ENCODE data around the gene ARSJ. TPM values are rescaled to one million over a fixed set of nuclear protein-coding genes. Genes with fewer than 3 reads are reported as not detected.

ARSJ gene
- total RNA-seq, 2 donors from 2014 or later, result 15.0 to 25.0 TPM

DNA sequence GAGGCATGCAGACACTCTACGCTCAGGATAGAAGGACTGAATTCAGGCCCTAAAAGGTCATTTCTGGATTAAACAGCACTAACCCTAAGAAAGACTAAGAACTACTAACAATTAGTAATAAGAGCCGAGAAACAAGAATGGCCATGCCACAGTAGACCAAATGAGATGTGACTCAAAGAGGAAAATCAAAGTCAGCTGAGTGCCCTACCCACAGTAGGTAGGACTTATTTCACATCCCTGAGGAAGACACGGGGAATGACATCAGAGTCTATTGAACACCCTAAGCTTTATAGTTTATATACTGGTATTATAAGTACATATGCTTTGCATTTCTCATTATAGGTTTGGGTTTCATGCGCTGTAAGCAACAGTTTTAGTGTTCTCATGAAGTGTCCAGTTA, 2.7 kb upstream of the ARSJ start:
- Histone ChIP-seq H3K36me3 (no peaks in the 10 kb centered on the region), H3K4me3 (no peak overlapping the region), H3K9me3 (no peaks in the 10 kb centered on the region), H3K27me3 (replicated peaks; ENCODE audit: insufficient read depth) (no peaks in the 10 kb centered on the region), H3K4me1 (ENCODE audit: control insufficient read depth in 1 of 2, low read depth in 2 of 2) (peaks cover 0 to 8% of the 10 kb centered on the region in 2 donors), H3K27ac (no peak overlapping the region)
- ATAC-seq (ENCODE audit: insufficient number of reproducible peaks, low FRiP score, low read depth), result no peak
- no peak for DNase-seq (ENCODE audit: low spot score)
- TF ChIP-seq, protein P1, sequence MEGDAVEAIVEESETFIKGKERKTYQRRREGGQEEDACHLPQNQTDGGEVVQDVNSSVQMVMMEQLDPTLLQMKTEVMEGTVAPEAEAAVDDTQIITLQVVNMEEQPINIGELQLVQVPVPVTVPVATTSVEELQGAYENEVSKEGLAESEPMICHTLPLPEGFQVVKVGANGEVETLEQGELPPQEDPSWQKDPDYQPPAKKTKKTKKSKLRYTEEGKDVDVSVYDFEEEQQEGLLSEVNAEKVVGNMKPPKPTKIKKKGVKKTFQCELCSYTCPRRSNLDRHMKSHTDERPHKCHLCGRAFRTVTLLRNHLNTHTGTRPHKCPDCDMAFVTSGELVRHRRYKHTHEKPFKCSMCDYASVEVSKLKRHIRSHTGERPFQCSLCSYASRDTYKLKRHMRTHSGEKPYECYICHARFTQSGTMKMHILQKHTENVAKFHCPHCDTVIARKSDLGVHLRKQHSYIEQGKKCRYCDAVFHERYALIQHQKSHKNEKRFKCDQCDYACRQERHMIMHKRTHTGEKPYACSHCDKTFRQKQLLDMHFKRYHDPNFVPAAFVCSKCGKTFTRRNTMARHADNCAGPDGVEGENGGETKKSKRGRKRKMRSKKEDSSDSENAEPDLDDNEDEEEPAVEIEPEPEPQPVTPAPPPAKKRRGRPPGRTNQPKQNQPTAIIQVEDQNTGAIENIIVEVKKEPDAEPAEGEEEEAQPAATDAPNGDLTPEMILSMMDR (IDR thresholded peaks at IDR 0.05), result no peak

DNA sequence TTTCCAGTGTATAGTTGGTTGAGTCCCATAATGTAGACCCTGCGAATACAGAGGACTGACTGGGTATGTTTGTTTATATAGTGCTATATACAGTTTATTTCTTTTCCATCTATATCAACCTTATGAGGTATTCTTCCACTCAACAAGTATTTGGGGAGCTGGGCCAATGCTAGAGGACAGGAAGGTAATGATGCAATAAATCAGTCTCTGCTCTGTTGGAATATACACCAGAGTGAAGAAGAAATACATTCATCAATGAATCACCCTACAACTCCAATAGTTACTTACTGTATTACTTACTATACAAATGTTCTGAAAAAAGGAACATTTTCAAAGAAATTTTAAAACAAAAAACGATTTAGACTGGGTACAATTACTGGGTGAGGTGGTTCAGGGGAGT, 2.1 kb upstream of the ARSJ start:
- no peak overlapping the region for H3K4me3 ChIP-seq
- ATAC-seq (ENCODE audit: insufficient number of reproducible peaks, low FRiP score, low read depth), result no peak

DNA sequence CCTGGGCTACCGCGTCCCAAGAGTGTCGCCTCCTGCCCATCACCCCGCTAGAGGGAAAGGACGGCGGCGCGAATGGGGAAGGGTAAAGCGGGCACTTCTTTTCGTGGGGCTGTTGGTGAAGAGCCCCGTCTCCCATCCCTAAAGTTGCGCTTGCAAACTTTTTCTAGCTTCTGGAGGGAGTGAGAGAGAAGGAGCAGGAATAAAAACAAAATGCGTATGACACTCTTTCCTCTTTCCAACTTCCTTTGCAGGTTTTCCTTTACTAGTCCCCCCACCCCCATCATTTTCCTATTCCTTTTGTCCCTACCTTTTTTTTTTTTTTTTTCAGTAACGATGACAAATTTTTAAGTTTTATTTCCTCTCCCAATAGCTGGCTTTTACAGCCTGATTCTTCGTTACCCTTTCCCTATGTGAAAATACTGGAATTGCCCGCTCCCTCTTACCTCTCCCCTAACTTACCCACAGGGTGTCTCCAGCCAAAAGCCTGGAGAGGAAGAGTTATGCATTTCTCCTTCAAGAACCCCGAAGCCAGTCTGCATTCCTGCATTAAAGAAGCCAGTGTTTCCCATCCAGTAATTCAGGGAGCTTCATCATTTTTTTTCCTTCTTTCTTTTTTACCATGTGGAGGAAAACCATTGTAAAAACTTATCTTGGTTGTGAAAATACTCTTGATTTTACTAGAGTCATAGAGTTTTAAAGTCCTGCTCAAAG, 613 bp upstream of the ARSJ start:
- TF ChIP-seq, protein P1 (IDR thresholded peaks at IDR 0.05), result no peak
- no peaks in the 10 kb centered on the region for H3K36me3 ChIP-seq
- no peaks in the 10 kb centered on the region for H3K9me3 ChIP-seq
- DNase-seq (ENCODE audit: low spot score), result no peak
- H3K4me1 ChIP-seq (ENCODE audit: control insufficient read depth in 1 of 2, low read depth in 2 of 2), result peaks cover 0 to 18% of the 10 kb centered on the region in 2 donors
- H3K27me3 ChIP-seq (replicated peaks; ENCODE audit: insufficient read depth), result no peaks in the 10 kb centered on the region
- H3K4me3 ChIP-seq, result peak overlapping the region; percentile 92
- H3K27ac ChIP-seq, result peak overlapping the region; percentile 88 to 93
- ATAC-seq (ENCODE audit: insufficient number of reproducible peaks, low FRiP score, low read depth), result peak; percentile 9

More for the DNA sequence above, 2.1 kb upstream of the ARSJ start:
- H3K36me3 ChIP-seq, result no peaks in the 10 kb centered on the region
- H3K27me3 ChIP-seq (replicated peaks; ENCODE audit: insufficient read depth), result no peaks in the 10 kb centered on the region
- peaks cover 0 to 8% of the 10 kb centered on the region in 2 donors for H3K4me1 ChIP-seq (ENCODE audit: control insufficient read depth in 1 of 2, low read depth in 2 of 2)
- no peaks in the 10 kb centered on the region for H3K9me3 ChIP-seq
- no peak for DNase-seq (ENCODE audit: low spot score)
- TF ChIP-seq, protein P1 (IDR thresholded peaks at IDR 0.05), result no peak
- no peak overlapping the region for H3K27ac ChIP-seq

DNA sequence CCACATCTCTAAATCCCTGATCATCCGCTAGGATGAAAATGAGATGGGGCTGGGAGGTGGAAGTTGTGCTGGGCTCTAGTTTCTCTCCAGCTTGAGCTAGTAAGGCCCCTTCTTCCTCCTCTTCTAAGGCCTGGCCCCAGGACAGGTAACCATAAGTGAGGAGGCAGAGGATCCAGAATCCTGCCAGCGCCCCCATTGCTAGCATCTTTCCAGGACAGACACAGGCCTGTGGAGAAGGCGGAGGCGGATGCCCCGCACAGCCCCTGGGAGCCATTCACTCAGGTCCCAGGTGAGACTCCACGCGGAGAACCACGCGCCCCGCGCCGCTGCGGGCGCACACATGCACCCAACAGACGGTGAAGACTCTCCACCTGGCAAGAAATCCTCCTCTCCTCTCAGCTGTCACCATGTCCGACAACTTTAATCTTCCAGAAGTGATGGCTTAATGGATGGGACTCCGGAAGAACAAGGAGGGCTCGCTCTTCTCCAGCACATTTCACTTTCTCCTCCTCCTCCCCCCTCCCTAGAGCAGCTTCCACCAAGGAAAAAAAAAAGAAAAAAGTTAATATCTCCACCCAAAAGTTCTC, 793 bp downstream of the ARSJ start:
- TF ChIP-seq, protein P1 (IDR thresholded peaks at IDR 0.05), result no peak
- DNase-seq (ENCODE audit: low spot score) (no peak), ATAC-seq (ENCODE audit: insufficient number of reproducible peaks, low FRiP score, low read depth) (no peak)
- Histone ChIP-seq H3K27ac (peak overlapping the region; percentile 88 to 93), H3K36me3 (no peaks in the 10 kb centered on the region), H3K4me3 (peak overlapping the region; percentile 92), H3K9me3 (no peaks in the 10 kb centered on the region), H3K27me3 (replicated peaks; ENCODE audit: insufficient read depth) (no peaks in the 10 kb centered on the region), H3K4me1 (ENCODE audit: control insufficient read depth in 1 of 2, low read depth in 2 of 2) (peaks cover 0 to 18% of the 10 kb centered on the region in 2 donors)

DNA sequence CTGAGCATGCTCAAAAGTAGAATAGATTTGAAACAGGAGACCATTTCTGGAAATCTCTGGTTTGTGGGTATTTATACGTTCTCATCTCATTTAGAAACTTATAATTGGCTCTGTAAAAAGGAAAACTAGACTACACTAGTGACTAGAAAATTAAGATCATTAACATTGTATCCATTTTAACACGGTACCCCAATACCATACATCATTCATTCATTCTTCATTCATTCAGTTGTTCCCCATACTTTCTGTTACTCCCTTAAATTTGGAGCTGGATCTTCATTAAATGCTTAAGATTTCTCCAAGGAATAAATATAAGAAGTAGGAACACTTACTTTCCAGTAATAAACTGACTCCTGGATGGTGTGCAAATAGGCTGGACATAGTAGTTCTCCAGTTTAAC, 1.3 kb downstream of the ARSJ start:
- no peak for ATAC-seq (ENCODE audit: insufficient number of reproducible peaks, low FRiP score, low read depth)
- DNase-seq (ENCODE audit: low spot score), result no peak
- no peaks in the 10 kb centered on the region for H3K9me3 ChIP-seq
- H3K4me1 ChIP-seq (ENCODE audit: control insufficient read depth in 1 of 2, low read depth in 2 of 2), result peaks cover 0 to 18% of the 10 kb centered on the region in 2 donors
- no peaks in the 10 kb centered on the region for H3K36me3 ChIP-seq
- no peaks in the 10 kb centered on the region for H3K27me3 ChIP-seq (replicated peaks; ENCODE audit: insufficient read depth)
- TF ChIP-seq, protein P1 (IDR thresholded peaks at IDR 0.05), result no peak
- H3K4me3 ChIP-seq, result peak overlapping the region; percentile 92
- H3K27ac ChIP-seq, result peak overlapping the region; percentile 88 to 93
